NCI-H460 (cell line): ENCODE measurements around the gene FZD10. TPM values are rescaled to one million over a fixed set of nuclear protein-coding genes. Genes with fewer than 3 reads are reported as not detected.

Source experiments
- DNase-seq: peaks from one replicate; pipeline ENCODE4 v3.0.0-alpha.2; 2016; ENCODE audit warnings: low read depth; ENCODE audit errors: extremely low read depth
- total RNA-seq: library from RNA; depleted of rRNA; stranded (reverse); fragments of >200 nt; shearing (Covaris generic); gene quantifications from 2 replicates; pipeline ENCODE4 v1.2.3, GENCODE V29; 2014

The FZD10 gene
- total RNA-seq, 1 experiment from 2014 or later, result not detected

DNA sequence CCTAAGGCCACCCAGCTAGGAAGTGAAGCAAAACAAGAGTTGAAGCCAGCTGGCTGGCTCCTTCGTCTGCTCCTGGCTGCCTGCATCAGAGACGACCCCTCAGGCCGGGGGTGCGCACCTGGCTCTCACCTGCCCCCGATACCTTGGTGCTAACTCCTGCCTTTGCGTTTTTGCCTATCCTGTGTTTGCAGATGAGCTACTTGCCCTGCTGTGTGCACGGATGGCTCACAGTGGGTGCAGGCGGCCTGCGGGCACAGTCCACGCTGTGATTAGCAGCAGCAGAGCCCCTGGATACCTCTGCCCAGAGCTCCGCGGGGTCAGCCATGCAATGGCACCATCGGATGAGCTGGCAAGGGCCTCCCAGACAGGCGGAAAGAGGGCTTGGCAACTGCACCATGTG lies 31.2 kb upstream of the FZD10 start:
- no peak for DNase-seq

DNA sequence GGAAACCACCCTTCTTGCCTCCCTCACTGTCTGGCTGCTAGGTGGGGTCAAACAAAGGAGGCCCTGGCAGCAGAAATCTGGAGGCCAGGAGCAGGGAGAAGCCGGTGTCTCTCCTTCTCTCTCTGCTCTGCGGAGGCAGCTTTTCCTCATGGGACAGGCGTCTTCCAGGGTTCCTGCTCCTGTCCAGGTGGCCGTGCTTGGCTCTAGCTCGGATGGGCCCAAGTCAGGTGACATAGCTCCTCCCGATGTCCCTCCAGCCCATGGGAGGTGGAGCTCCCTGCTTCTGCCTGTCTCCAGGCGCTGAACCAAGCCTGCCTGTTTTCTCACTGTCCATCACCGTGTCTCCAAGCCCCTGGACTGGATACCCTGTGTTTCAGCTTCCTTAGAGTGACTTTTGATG lies 30.5 kb upstream of the FZD10 start:
- DNase-seq, result no peak

DNA sequence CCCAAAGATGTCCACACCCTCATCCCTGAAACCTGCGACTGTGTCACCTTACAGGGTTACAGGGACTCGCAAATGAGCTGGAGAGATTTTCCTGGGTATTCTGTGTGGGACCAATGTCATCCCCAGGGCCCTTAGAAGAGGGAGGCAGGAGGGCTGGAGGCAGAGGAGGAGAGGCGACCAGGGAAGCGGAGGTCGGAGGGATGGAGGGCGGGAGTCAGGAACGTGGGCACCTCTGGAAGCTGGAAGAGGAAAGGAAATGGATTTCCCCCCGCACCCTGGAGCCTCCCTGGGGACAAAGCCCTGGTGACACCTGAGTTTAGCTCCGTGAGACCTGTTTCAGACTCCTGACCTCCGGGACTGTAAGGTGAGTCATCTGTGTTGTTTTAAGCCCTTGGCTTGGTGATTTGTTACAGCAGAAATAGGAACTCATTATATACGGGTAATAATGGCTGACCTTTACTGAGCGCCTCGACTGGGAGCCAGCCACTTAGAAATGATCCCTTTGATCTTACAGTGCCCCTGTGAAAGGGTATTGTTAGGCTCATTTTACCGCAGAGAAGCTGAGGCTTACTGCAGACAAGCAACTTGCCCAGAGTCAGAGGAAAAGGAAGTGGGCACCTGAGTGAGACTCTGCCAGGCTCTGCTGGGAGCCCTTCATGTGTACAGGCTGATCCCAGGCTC lies 29.3 kb upstream of the FZD10 start:
- no peak for DNase-seq

DNA sequence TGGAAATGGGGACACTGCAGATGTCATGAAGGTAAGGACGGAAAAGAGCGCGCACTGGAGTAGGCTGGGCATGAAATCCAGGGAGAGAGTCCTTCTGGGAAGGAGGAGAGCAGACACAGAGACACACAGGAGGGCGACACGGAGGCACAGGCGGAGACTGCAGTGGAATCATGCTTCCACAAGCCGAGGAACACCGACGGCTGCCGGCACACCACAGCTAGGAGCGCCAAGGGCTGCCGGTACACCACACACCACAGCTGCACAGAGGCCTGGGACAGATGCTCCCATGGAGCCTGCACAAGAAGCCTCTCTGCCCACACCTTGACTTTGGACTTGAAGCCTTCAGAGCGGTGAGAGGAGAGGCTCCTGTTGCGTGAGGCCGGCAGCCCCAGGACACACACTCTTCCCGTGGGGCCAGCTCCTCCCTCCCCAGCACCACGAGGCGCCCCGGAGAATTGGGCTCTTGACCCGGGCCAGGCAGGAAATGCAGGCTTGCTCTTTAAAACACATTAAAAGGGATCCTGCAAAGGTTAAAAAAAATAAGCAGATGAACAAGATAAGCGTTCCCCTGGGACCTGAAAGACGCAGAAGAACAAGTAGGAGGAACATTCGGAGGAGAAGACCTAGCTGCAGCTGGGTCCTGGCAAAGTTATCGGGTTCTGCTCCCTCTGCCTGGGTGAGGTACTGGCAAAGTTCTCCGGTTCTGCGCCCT lies 28.3 kb upstream of the FZD10 start:
- no peak for DNase-seq

DNA sequence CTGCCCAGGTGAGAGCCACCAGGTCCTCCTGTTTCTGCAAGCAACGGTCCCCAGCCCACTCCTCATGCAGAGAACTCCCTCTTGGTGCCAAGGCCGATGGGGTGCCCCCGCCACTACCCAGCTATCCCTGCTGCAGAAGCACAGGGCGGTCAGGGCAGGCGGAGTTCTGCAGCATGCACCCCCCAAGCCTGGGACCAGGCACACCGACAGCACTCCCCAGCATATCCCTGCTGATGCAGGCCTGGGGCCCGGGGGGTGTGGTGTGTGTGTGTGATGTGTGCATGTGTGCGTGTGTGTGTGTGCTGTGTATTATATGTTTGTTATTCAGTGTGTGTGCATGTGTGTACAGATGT lies 27.7 kb upstream of the FZD10 start:
- DNase-seq, result no peak

DNA sequence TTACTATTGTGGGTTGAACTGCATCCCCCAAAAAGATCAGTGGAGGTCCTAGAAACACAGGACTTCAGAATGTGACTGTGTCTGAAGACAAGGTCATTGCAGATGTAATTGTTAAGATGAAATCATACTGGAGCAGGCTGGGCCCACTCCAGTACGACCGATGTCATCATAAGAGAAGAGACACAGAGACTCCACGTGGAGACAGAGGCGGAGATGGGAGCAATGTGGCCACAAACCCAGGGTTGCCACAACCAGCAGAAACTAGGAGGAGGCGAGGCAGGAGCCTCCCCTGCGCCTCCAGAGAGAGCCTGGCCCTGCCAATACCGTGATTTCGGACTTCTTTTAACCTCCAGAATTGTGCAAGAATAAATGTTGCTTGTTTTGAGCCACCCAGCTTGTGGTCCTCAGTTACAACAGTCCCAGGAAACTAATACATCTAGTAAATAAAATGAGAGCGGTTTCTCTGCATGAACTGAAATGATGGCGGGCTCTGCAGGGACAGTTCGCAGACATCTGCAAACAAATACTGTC lies 25.7 kb upstream of the FZD10 start:
- no peak for DNase-seq

DNA sequence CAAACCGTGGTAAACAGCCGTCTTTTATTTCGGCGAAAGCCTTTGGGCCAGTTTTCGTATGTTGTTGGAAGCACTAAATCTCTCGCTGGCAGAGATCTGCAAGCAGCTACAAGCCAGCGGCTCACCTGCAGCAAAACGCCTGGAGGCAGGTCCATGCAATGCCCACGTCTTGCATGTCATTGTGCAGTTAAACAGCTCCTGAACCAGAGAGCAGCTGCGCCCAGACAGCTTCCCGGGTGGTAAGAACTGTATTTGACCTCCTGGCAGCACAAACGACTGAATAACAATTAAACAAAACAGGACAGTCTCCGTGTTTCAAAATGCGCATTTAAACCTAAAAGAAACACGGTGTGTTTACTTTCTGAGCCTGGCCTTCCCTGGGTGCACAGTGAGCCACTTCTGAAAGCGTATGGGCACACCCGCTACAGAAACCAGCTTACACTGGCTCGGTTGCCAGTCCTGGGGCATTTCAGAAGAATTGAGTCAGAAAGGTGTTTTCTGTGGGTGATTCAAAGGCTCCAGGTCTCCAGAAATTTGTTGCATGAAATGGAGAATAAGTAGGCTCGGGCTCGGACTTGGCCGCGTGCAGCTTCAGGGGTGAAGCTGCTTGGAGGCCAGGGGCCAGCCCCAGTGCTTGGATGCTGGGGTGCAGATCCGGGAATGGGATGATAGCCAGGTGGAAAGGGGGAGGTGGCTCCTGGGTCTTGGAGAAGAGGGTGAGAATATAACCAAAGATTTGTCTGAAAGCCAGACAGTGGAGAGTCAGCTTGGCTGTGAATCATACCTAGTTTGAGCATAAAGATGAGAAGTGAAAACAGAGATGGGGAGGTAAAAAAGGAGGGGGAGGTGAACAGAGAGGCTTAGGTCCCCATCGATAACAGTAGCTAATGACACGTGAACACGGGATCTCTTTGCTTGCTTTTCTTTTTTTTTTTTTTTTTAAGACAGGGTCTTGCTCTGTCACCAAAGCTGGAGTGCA lies 24.9 kb upstream of the FZD10 start:
- DNase-seq, result no peak

DNA sequence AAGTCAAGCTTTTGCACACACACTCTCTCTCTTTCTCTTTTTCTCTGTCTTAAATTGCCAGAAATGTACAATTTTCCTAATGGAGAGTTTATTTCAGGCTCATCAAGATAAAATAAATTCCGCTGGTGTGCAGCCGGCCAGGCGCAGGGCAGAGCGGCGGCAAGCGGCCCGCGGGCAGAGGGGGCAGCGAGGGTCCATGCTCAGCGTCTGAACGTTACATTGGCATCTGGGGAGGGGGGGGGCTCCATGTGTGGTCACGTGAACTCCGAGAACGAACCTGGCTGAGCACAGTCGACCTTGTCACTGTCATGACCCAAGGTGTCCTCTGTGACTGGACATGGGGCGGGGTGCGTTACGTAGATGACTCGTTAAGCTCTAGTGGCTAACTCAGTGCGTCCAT lies 23.8 kb upstream of the FZD10 start:
- no peak for DNase-seq

DNA sequence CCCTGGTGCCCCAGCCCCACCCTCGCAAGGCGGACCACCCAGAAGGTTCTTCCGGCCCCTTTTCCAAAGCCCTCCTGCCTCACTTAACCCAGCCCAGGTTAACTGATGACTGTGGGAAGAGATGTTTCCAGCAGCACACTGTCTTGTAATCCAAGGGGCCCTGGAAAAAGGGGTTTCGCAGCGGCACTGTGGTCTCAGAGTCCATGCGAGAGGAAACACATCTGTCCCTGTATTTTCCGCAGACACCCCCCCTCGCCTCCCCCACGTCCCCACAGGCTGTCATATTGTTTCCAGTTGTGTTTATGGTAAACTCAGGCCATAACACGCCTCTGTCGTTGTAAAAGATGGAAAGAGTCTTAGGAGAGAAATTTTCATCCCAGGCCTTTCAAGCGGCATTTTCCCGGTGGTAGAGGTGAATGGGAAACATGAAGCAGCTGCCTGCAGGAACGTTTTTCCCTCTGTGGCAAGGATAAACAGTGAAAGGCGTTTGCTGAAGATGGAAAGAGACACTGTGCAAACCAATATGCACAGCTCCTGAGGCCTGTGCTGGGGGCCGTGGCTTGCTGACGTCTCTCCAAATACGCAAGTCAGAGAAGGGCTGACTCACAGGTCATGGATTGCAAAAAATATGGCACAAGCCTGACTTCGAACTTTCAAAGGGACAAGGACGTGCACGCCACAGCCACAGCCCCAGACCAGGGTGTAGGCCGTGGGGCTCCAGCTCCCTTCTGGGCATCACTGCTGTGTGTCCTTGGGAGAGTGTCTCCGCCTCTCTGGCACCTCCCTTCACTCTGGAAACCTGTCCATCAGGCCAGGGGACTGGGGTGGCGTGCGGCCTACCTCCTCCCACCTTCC lies 22.5 kb upstream of the FZD10 start:
- no peak for DNase-seq

DNA sequence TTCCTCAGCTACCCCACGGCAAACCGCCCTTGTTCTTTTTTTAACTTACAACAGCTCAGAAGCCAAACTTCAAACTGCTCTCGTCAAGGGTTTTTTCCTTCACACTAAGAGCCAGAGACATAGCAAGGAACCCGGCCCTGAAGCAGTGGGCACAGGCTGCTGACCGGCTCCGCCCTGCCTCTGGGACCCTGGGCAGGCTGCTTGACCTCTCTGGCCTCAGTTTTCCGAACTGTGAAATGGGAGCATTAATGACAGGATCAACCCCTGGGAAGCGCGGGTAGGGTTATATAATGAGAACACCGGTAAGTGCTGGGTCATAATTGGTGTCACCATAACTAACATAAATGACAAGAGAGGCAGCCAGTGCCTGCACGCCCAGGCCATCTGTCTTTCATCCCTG lies 21.2 kb upstream of the FZD10 start:
- no peak for DNase-seq

DNA sequence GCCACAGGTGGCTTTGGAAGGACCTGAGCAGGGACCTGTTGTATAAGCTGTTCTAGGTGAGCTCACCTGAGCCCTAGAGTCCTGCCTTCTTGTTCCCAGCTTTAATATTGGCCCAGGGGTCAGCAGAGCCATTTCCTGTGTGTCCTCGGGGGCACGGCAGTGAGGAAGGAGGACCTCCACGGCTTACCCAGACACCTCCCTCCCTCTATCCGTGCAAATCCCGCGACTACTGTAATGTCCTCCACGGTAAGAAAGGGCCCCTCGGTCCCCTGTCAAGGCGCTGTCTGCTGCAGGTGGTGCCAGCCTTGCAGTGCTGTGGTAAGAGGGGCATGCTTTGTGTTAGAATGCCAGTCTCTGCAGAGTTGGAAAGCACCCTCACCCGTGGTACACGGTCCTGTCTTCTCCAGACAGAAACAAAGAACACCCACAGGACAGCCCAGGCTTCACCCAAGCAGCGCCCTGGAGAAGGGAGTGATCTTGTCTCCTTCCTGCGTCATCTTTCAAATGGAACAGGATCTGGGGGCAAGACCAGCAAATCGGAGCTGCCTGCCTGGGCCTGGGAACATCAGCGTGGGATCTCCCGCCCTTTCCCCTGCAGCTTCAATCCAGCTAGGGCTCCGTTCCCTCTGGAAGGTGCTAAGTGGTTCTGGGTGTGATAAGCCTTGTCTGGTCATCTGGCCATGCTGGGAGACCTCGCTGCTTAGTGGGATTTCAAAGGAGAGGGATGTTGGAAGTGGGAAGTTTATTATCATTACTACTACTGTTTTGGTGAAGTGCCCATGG lies 20.2 kb upstream of the FZD10 start:
- DNase-seq, result no peak

DNA sequence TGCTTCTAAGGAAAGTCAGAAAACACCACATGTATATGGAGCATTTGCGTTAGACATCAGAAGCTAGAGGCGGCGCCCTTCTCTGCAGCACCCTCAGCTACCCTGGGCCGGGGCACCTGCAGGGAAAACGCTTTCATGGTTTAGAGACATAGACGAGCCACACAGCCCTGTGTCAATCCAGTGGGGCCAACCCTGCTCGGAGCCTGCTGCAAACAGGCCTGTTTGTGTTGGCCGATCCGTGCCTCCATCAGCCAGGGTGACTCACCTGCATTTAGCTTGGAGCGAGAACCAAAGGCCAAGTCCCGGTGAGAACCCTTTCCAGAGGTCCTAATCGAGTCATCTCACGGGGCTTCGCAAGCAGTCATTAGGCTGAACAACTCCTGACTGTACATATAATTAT lies 19.5 kb upstream of the FZD10 start:
- DNase-seq, result no peak

DNA sequence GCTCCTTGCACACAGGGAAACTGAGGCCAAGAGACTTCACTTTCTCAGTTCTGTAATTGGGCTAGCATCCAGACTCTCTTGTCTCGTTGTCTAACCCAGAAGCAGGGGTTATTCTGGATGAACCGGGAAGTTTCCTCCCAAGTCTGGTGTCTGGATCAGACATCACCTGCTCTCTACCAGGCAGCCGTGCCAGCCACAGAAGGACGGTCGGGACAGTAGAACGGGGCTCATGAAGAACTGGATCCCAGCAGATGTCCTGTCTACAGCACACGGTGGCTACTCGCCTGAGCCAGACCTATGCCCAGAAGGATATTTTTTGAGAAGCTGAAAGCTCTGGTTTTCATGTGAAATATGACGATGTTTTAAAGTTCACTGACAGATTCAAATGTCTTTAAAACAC lies 19.1 kb upstream of the FZD10 start:
- DNase-seq, result no peak

DNA sequence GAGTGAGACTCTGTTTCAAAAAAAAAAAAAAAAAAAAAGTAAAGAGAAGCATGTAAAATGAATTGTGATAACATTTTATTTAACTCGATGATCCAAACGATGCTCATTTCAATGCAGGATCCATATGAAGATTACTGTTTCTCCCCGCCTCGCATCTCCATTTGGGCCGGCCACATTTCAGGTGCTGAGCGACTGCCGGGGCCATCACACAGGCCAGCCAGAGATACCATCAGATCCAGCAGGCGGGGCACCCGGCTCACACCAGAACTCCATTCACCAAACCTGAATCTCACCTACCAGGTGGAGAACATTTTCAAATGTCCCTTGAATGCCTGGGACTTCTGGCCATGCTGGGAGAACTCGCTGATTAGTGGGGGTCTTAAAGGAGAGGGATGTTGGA lies 18.0 kb upstream of the FZD10 start:
- no peak for DNase-seq

DNA sequence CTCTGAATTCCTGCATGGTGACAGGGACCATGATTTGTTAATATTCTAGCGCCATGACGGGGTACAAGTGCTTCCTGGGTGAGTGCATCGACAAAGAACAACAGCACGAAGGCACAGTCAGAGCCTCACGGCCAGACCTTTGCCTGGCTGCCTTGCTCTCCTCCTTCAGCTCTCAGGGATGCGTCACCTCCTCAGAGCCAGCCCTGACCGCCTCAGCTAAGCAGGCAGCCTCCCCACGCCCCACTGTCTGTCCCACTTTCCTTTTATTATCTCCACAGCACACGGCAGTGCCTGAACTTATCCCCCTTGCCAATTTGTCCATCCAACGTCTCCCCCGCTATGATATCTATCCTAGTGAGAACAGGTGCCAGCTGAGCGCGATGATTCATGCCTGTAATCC lies 16.5 kb upstream of the FZD10 start:
- no peak for DNase-seq

DNA sequence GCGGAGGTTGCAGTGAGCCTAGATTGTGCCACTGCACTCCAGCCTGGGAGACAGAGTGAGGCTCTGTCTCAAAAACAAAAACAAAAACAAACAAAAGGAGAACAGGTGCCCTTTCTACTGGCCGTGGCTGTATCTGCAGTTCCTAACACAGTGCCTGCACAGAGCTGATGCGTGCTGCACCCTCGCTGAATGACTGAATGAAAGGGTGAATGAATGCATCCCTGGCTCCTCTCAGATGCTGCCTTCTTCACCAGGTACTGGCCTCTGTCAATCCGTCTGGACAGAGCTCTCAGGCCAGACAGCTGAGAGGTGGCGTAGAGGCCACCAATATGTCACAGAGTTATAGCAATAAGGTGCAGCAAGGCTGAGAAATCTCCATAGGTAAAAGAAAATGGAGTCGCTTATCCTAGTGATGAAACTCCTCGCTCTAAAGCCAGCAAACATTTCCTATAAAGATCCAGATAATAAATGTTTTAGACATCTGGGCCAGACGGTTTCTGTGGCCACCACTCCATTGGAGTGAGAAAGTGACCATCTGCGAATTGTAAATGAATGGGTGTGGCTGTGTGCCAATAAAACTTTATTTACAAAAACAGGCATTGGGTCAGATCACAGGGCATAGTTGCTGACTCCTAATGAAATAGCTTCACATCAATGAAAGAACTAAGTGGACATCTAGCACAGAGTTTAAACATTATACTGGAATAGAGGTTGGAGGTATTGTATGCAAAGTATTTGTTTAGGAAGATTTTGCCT lies 15.9 kb upstream of the FZD10 start:
- no peak for DNase-seq

DNA sequence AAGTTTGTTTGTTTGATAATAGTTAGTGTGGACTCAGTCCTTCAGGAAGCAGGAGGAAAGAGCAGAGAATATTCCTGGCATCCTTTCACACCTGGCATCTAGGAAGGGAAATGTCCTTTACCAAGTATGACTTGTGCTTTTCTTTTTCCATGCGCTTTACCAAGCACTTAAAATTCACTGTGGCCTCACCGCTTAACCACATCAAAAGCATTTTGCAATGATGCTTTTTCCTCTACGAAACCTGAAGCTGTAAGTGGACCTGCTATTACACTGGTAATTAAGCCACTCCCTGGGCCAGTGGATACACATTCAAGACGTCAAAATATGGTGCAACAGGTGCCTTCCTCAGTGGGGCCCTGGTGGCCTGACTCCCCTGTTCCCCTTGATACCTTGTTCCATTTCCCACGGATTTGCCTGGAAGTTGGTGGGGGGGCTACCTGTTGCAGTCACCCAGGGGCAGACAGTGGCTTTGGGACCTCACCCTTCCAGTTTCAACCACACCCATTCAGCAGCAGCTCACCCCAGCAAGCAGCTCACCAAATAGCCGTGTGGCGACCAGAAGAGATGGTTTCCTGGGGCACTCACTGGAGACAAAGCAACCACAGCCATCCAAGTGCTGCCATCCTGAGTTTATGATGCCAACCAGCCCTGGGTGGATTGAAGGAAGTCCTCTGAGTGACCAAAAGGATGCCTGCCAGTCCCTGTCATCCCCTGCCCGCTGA lies 14.2 kb upstream of the FZD10 start:
- no peak for DNase-seq

DNA sequence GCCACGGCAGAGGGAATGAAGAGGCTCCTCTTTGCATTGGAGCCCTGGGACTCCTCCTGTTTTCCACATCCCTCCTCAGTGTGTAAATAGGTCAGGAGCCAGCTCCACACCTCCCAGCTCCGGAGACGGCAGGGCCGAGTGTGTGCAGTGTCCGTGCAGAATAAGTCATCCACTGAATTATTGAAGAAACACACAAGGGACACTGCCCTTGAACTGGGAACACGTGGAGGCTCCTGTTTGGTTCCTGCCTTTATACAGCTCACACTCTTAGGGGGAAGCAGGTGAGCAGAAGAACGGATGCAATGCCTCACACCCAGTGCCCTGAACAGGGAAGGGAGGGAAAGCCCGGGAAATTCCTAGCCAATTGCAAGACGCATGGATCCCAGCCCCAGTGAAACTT lies 10.4 kb upstream of the FZD10 start:
- no peak for DNase-seq
